ENCODE measurements around the gene HM13.

DNA sequence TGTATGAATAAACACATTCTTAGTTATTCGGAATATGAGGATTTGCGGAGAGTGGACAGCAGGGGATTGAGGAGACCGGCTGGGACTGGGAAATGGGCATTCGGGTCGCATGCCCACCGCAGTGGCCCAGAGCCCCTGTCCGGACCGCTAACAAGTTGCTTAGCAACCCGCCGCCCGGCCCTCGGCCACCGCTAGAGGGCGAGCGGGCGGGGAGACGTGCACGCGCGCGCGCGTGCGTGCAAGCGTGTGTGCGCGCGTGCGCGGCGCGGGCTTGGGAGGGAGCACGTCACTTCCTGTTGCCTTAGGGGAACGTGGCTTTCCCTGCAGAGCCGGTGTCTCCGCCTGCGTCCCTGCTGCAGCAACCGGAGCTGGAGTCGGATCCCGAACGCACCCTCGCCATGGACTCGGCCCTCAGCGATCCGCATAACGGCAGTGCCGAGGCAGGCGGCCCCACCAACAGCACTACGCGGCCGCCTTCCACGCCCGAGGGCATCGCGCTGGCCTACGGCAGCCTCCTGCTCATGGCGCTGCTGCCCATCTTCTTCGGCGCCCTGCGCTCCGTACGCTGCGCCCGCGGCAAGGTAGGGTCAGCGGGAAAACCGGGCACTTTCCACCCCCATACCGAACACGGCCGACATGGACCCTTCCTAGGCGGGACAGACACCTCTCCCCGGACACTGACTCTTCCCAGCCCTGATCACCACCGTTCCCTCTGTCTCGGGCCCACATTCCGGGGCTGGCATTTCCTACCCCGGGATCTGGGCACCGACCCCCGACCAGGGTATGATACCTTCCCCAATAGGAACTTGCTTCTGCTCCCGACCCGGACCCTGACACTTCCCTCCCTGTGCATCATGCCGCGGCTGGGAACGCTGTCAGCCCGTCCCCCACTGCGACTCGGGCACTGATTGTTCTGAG lies at the start of gene HM13:
- TF ChIP-seq, protein P1, sequence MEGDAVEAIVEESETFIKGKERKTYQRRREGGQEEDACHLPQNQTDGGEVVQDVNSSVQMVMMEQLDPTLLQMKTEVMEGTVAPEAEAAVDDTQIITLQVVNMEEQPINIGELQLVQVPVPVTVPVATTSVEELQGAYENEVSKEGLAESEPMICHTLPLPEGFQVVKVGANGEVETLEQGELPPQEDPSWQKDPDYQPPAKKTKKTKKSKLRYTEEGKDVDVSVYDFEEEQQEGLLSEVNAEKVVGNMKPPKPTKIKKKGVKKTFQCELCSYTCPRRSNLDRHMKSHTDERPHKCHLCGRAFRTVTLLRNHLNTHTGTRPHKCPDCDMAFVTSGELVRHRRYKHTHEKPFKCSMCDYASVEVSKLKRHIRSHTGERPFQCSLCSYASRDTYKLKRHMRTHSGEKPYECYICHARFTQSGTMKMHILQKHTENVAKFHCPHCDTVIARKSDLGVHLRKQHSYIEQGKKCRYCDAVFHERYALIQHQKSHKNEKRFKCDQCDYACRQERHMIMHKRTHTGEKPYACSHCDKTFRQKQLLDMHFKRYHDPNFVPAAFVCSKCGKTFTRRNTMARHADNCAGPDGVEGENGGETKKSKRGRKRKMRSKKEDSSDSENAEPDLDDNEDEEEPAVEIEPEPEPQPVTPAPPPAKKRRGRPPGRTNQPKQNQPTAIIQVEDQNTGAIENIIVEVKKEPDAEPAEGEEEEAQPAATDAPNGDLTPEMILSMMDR (conservative IDR thresholded peaks at IDR 0.05; ENCODE audit: low read length): peak; percentile 79
- no peak for TF ChIP-seq EZH2phosphoT487 (IDR thresholded peaks at IDR 0.05; ENCODE audit: borderline replicate concordance)

Data from Loucy (cell line).